A204.1 (cell line): ENCODE data around the gene RRAGA.
"Not testable (repeated sequence)": the region's sequence is repeated elsewhere in the genome, so short reads cannot be mapped to it uniquely, and the experiment has no call there.

Experiments used
- FAIRE-seq: peaks from 2 replicates; lab custom pipeline; 2012; peaks lifted over from hg19 to GRCh38; lab: Jason Lieb, UNC

The RRAGA gene

DNA sequence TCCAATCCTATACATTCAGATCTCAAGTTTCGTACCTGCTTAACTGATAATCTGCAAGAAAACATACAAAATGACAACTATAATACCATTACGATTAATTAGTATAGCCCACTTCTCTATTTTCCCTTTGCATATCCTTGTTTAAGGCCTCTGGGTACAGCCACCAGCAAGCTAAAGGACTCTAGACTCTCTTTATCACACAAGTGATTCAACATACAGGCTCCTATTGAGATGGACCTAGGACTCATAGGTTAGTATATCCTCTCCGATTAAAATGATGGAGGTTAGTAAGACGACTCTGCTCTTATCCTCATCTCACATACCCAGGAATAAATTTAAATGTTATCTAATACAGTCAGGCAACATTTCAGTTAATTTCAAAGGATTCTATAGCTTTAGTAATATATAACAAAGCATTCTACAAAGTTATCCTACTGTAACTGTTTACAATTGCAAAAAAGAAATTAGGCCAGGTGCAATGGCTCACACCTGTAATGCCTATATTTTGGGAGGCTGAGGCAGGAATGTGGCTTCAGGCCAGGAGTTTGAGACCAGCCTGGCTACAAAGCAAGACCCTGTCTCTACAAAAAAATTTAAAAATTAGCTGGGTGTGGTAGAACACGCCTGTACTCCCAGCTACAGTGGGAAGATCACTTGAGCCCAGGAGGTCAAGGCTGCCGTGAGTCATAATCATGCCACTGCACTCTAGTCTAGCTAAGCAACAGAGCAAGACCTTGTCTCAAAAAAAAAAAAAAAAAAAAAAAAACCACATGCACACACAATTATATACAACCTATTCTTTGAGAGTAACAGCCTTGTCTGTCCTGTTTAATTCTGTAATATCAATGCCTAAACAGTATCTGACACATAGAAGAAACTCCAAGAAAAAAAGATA is 38.1 kb downstream of the RRAGA start:
- no peak for FAIRE-seq

DNA sequence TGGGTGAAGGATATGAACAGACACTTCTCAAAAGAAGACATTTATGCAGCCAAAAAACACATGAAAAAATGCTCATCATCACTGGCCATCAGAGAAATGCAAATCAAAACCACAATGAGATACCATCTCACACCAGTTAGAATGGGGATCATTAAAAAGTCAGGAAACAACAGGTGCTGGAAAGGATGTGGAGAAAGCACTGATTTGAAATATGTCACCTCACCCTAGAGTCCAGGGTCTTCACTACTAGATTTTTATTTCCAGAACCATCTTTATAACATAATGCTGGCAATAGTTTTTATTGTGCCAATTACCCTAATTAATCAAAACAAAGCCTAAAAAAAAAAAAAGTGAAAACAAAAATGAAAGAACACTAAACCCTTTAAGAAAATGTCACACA is 48.2 kb downstream of the RRAGA start:
- FAIRE-seq: not testable (repeated sequence)
